ENCODE results near the gene PRDM5. TPM values are rescaled to one million over a fixed set of nuclear protein-coding genes. Genes with fewer than 3 reads are reported as not detected.

The PRDM5 gene
- total and polyA plus RNA-seq, 10 of the 15 experiments (the other 5 are each of a cell fraction or from before 2014, with no cell fraction given): 0.07 TPM; not detected in 9

- TF ChIP-seq, protein P1, sequence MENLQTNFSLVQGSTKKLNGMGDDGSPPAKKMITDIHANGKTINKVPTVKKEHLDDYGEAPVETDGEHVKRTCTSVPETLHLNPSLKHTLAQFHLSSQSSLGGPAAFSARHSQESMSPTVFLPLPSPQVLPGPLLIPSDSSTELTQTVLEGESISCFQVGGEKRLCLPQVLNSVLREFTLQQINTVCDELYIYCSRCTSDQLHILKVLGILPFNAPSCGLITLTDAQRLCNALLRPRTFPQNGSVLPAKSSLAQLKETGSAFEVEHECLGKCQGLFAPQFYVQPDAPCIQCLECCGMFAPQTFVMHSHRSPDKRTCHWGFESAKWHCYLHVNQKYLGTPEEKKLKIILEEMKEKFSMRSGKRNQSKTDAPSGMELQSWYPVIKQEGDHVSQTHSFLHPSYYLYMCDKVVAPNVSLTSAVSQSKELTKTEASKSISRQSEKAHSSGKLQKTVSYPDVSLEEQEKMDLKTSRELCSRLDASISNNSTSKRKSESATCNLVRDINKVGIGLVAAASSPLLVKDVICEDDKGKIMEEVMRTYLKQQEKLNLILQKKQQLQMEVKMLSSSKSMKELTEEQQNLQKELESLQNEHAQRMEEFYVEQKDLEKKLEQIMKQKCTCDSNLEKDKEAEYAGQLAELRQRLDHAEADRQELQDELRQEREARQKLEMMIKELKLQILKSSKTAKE (IDR thresholded peaks at IDR 0.05; ENCODE audit: low read depth, poor library complexity, severe bottlenecking): no peak
- TF ChIP-seq MYC (IDR thresholded peaks at IDR 0.05; ENCODE audit: insufficient read depth, insufficient read length, insufficient replicate concordance, low read length, severe bottlenecking) (no peak), ZBTB33 (IDR thresholded peaks at IDR 0.05) (no peak), POLR2A (IDR thresholded peaks at IDR 0.05; ENCODE audit: low read depth, low read length) (no peak), TBL1XR1 (IDR thresholded peaks at IDR 0.05; ENCODE audit: low read depth, low read length) (no peak)
Observed at GRCh38 chr4:120939693-120940092, 17.2 kb upstream of the PRDM5 start (continued).

DNA sequence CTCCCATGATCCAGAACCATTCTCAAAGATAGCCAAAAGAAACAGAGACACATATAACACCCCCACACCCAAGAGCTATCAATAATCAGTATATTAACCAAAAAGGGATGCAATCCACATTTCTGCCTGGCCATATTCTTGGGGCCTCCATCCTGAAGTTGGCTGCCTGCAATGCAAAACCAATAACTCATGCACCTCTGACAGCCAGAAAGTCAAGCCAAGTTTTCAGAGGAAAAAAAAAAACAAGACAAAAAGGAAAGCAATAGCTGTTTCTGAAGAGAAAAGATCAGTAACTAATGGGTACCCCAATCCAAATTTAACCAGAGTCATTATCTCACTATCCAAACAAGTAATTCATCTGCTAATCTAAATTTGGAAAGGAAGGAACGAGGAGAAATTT, 7.3 kb upstream of the PRDM5 start:
- no peak for TF ChIP-seq HDAC6 (IDR thresholded peaks at IDR 0.05; ENCODE audit: unreplicated experiment)
- no peak for TF ChIP-seq SRF (IDR thresholded peaks at IDR 0.05; ENCODE audit: low read depth in 2 of 2, low read length in 2 of 2)
- no peak for TF ChIP-seq BRCA1 (IDR thresholded peaks at IDR 0.05; ENCODE audit: low read depth, low read length)
- TF ChIP-seq, protein P2, sequence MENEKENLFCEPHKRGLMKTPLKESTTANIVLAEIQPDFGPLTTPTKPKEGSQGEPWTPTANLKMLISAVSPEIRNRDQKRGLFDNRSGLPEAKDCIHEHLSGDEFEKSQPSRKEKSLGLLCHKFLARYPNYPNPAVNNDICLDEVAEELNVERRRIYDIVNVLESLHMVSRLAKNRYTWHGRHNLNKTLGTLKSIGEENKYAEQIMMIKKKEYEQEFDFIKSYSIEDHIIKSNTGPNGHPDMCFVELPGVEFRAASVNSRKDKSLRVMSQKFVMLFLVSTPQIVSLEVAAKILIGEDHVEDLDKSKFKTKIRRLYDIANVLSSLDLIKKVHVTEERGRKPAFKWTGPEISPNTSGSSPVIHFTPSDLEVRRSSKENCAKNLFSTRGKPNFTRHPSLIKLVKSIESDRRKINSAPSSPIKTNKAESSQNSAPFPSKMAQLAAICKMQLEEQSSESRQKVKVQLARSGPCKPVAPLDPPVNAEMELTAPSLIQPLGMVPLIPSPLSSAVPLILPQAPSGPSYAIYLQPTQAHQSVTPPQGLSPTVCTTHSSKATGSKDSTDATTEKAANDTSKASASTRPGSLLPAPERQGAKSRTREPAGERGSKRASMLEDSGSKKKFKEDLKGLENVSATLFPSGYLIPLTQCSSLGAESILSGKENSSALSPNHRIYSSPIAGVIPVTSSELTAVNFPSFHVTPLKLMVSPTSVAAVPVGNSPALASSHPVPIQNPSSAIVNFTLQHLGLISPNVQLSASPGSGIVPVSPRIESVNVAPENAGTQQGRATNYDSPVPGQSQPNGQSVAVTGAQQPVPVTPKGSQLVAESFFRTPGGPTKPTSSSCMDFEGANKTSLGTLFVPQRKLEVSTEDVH (IDR thresholded peaks at IDR 0.05; ENCODE audit: low read depth, partially characterized antibody): no peak
- TF ChIP-seq NBN (IDR thresholded peaks at IDR 0.05): no peak
- TF ChIP-seq, protein P3, sequence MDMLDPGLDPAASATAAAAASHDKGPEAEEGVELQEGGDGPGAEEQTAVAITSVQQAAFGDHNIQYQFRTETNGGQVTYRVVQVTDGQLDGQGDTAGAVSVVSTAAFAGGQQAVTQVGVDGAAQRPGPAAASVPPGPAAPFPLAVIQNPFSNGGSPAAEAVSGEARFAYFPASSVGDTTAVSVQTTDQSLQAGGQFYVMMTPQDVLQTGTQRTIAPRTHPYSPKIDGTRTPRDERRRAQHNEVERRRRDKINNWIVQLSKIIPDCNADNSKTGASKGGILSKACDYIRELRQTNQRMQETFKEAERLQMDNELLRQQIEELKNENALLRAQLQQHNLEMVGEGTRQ (IDR thresholded peaks at IDR 0.05; ENCODE audit: borderline replicate concordance, low read depth, low read length): no peak
- TF ChIP-seq ATF2 (IDR thresholded peaks at IDR 0.05; ENCODE audit: low read length): no peak
- CTCF ChIA-PET: interaction anchor here (0.7 kb wide), 1 partner anchor 1913 kb away, joined by 4 read pairs; no protein-coding TSS in a partner anchor
- 0% methylated on average over 1 of the region's 1 CpG for WGBS (ENCODE audit: insufficient coverage, insufficient replicate concordance, low lambda C conversion rate, missing lambda C conversion rate)
- in situ Hi-C loops (cut with MboI) (no loop called here), intact Hi-C loops (cut with micrococcal nuclease; ENCODE audit: unreplicated experiment) (no loop called here)
- Histone ChIP-seq H3K27ac (ENCODE audit: control insufficient read depth, insufficient read depth) (no peak overlapping the region), H2AFZ (ENCODE audit: control insufficient read depth, low read depth, low read length) (no peak overlapping the region), H3K4me3 (no peak overlapping the region), H4K20me1 (ENCODE audit: control insufficient read depth, insufficient read depth) (no peaks in the 10 kb centered on the region), H3K9ac (ENCODE audit: control insufficient read depth, insufficient read depth, low read length) (no peak overlapping the region), H3K9me3 (replicated peaks; ENCODE audit: control insufficient read depth, insufficient read depth, low read length) (no peaks in the 10 kb centered on the region), H3K4me2 (ENCODE audit: control insufficient read depth, insufficient read depth) (no peak overlapping the region), H3K36me3 (ENCODE audit: control insufficient read depth in 2 of 2, insufficient read depth in 2 of 2, low read length in 1 of 2) (no peaks in the 10 kb centered on the region), H3K79me2 (ENCODE audit: control insufficient read depth, insufficient read depth, low read length) (no peaks in the 10 kb centered on the region), H3K27me3 (replicated peaks in 1 of 2; ENCODE audit: control insufficient read depth in 2 of 2, insufficient read depth in 2 of 2, low read length in 1 of 2) (no peaks in the 10 kb centered on the region), H3K4me1 (ENCODE audit: control insufficient read depth, insufficient read depth, low read length) (no peaks in the 10 kb centered on the region)
- ATAC-seq (no peak), DNase-seq (ENCODE audit: low read depth, low spot score) (no peak), FAIRE-seq (no peak)
- RAD21 ChIA-PET (ENCODE audit: unreplicated experiment): interaction anchor here (0.7 kb wide), 1 partner anchor 1522 kb away, joined by 3 read pairs; no protein-coding TSS in a partner anchor
- SMC1A ChIA-PET (ENCODE audit: uncharacterized antibody, unreplicated experiment): no interaction called here
- POLR2A ChIA-PET: no interaction called here
- BruUV-seq (replicated peaks): no TSS peak
